ENCODE results near the gene ZNF70. TPM values are rescaled to one million over a fixed set of nuclear protein-coding genes. Genes with fewer than 3 reads are reported as not detected.
"Not testable (repeated sequence)": the region's sequence is repeated elsewhere in the genome, so short reads cannot be mapped to it uniquely, and the experiment has no call there.

The ZNF70 gene
- polyA plus RNA-seq, 4 donors, result 4.6 to 8.4 (median 6.3) TPM

GRCh38 chr22:23760056-23760455 is 9.1 kb upstream of the ZNF70 start:
- no peak for DNase-seq (ENCODE audit: low read depth in 4 of 4, low spot score in 2 of 4)

DNA sequence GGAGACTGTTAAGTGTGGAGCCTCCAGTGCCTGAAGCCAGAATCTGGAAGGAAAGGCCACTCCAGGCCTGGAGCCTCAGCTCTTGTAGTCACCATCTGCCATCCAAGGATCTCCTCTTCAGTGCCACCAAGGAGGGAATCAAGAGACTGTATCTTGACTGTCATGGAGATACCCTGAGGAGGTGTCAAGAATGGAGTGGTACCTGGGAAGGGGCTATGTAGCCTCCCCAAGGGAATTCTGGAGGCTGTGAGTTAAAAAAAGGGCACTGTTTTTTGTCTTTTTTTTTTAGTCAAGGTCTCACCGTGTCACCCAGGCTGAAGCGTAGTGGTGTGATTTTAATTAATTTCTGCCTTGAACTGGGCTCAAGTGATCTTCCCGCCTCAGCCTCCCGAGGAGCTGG is 8.7 kb upstream of the ZNF70 start:
- no peak for DNase-seq (ENCODE audit: low read depth in 4 of 4, low spot score in 2 of 4)

DNA sequence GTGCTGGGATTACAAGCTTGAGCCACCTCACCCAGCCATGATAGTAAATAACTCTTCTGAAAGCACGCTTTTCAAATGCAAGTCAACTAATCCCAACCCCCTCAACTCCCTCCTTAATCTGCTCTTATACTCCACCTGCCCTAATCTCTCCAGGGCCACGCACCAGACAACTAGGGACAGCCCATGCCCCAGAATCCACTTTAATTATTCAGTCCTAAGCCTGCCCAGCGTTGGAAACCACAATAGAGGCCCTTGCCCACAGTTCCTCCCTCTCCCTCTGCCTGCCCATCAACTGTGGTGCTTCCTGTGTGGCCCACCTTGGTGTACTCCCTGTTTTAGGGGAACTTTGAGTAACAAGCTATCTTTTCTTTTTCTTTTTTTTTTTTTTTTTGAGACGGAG is 6.0 kb upstream of the ZNF70 start:
- DNase-seq (ENCODE audit: low read depth in 4 of 4, low spot score in 2 of 4), result no peak

DNA sequence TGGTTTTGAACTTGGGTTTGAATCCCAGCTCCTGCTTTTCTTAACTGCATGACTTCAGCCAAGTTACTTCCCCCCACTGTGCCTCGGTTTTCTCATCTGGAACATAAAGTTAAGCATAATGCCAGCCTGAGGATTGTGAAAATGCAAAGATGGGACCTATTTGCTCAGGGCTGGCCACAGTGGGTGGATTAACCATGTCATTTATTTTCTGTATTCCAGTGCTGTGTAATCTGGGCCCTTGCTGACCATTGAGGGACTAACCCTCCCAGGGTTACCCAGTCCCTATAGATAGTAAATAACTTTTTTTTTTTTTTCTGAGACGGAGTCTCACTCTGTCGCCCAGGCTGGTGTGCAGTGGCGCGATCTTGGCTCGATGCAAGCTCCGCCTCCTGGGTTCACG is 4.8 kb upstream of the ZNF70 start:
- DNase-seq (ENCODE audit: low read depth in 4 of 4, low spot score in 2 of 4), result no peak

DNA sequence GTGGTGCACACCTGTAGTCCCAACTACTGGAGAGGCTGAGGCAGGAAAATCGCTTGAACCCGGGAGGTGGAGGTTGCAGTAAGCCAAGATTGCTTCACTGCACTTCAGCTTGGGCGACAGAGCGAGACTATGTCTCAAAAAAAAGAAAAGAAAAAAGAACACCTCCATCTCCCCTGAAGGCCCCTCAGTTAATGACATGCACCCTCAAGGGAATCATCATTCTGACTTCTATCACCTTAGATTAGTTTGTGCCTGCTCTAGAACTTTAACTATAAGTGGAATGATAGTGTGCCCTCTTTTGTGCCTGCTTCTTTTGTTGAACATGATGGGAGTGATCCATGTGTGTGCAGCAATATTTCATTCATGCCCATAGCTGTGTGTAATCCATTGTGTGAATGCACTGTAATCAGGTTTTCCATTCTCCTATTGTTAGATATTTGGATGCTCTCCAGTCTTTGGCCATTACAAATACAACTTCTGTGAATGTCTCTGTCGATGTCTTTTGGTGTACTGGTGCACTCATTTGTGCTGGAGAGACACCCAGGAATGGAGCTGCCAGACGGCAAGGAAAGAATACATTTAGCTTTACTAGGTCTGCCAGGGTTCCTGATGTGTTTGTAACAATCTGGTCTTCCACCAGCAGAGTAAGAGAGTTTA is 4.2 kb upstream of the ZNF70 start:
- no peak for DNase-seq (ENCODE audit: low read depth in 4 of 4, low spot score in 2 of 4)

DNA sequence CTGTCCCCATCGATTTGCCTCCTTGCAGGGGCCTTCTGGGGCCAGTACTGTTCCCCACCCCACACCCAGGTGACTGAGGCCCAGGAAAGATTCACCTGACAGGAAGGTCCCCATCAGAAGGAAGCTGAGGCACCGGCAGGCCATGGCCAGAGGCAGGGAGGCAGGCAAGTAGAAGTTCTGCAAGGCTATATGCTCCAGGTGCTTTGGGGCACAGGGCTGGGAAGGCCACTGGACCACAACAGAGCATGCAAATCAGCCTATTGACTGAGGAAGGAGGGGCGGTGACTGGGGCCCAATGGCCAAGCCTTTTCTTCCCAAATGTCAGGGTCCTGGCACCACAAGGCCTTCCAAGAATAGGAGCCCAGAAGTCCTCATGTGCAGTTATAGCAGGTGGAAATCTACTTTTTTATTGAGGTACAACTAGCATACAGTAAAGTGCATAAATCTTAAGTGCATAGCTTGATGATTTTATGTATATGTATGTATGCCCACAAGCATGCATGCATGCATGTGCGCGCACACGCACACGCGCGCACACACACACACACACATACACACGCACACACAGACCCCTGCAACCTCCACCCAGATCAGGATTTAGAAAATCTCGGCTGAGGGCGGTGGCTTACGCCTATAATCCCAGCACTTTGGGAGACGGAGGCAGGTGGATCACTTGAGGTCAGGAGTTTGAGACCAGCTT is 3.5 kb upstream of the ZNF70 start, which contains the start of gene VPREB3:
VPREB3 (minus strand) TSS at position 206 of the 700 bp plus-strand sequence; CDS start at position 144, 62 bp downstream.
- DNase-seq (ENCODE audit: low read depth in 4 of 4, low spot score in 2 of 4), result no peak

GRCh38 chr22:23753385-23753784 is 2.5 kb upstream of the ZNF70 start:
- DNase-seq (ENCODE audit: low read depth in 4 of 4, low spot score in 2 of 4), result no peak

GRCh38 chr22:23752750-23753149 is 1.8 kb upstream of the ZNF70 start:
- DNase-seq (ENCODE audit: low read depth in 4 of 4, low spot score in 2 of 4), result no peak

- DNase-seq (ENCODE audit: low read depth in 4 of 4, low spot score in 2 of 4), result no peak
Observed at GRCh38 chr22:23752090-23752691, 1.3 kb upstream of the ZNF70 start.

DNA sequence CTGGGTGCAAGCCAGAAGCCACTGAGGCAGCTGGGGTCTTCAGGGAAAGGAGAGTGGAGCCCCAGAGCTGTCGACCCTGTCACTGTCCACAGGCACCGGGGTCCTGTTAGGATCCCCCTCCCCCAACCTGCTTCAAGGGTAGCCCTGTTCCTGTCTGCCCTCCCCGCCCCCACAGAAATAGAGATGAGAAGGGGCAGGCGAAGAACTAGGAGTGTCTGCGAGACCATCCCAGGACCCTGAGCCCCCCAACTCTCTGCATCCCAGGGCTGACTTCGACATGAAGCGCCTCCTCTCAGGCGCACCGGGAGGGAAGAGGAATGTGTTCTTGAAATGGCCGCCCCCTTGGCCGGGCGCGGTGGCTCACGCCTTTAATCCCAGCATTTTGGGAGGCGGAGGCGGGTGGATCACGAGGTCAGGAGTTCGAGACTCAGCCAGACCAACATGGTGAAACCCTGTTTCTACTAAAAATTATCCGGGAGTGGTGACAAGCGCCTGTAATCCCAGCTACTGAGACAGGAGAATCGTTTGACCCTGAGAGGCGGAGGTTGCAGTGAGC is 607 bp upstream of the ZNF70 start:
- no peak for DNase-seq (ENCODE audit: low read depth in 4 of 4, low spot score in 2 of 4)

DNA sequence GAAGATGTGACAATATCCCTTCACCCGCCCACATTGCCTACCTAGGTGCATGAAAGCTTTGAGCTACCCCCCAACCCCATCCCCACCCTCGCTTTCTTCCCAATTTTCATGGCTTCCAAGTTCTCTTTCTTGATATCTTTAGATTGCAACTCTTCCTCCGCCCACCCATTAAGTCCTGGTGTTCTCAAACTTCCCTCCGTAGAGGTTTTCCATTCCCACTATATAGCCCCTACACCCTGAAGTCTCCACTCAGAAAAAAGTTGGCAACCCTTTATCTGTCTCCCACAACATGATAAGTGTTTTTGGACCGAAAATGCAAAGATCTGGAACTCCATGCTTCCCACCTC is 572 bp downstream of the ZNF70 start:
- no peak for DNase-seq (ENCODE audit: low read depth in 4 of 4, low spot score in 2 of 4)

GRCh38 chr22:23749841-23750301 is 1.0 kb downstream of the ZNF70 start:
- no peak for DNase-seq (ENCODE audit: low read depth in 4 of 4, low spot score in 2 of 4)

GRCh38 chr22:23745791-23746190 is 5.1 kb downstream of the ZNF70 start:
- no peak for DNase-seq (ENCODE audit: low read depth in 4 of 4, low spot score in 2 of 4)

DNA sequence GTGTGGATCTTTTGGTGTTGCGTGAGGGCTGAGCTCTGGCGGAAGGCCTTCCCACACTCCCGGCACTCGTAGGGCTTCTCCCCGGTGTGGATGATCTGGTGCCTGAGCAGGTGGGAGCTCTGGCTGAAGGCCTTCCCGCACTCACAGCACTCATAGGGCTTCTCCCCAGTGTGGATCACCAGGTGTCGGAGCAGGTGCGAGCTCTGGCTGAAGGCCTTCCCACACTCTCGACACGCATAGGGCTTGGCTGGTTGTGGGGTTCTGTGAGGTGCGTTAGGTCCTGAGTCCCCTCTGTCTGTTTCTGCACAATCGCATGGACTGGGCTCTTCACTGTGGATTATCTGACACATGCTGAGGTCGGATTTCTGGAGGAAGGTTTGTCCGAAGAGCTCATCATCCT is 6.4 kb downstream of the ZNF70 start:
- no peak for DNase-seq (ENCODE audit: low read depth in 4 of 4, low spot score in 2 of 4)

GRCh38 chr22:23744001-23744400 is 6.9 kb downstream of the ZNF70 start:
- no peak for DNase-seq (ENCODE audit: low read depth in 4 of 4, low spot score in 2 of 4)

GRCh38 chr22:23743303-23743705 is 7.6 kb downstream of the ZNF70 start:
- DNase-seq (ENCODE audit: low read depth in 4 of 4, low spot score in 2 of 4), result no peak

GRCh38 chr22:23742505-23743264 is 8.2 kb downstream of the ZNF70 start:
- no peak for DNase-seq (ENCODE audit: low read depth in 4 of 4, low spot score in 2 of 4)

GRCh38 chr22:23737696-23738095 is 13.2 kb downstream of the ZNF70 start:
- no peak for DNase-seq (ENCODE audit: low read depth in 4 of 4, low spot score in 2 of 4)

GRCh38 chr22:23728108-23728507 is 22.8 kb downstream of the ZNF70 start:
- DNase-seq (ENCODE audit: low read depth in 4 of 4, low spot score in 2 of 4), result not testable (repeated sequence)

DNA sequence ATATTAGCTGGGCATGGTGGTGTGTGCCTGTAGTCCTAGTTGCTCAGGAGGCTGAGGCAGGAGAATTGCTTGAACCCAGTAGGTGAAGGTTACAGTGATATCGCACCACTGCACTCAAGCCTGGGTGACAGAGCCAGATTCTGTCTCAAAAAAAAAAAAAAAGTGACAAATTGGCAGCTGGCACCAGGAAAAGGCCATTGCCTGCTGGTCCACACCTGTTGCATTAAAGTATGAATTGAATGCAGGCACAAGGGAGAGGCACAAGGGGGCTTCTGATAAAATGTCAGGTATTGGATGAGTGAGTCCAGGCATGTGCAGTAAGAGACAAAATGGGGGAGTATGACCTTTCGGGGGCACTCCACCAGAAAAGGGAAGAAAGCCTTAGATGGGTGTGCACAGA is 28.2 kb downstream of the ZNF70 start:
- no peak for DNase-seq (ENCODE audit: low read depth in 4 of 4, low spot score in 2 of 4)

- DNase-seq (ENCODE audit: low read depth in 4 of 4, low spot score in 2 of 4), result no peak
Observed at GRCh38 chr22:23722160-23722559, 28.8 kb downstream of the ZNF70 start.

All from left renal cortex interstitium (tissue), 4 donors.